Measurements from ENCODE around the gene RPL37A.

DNA sequence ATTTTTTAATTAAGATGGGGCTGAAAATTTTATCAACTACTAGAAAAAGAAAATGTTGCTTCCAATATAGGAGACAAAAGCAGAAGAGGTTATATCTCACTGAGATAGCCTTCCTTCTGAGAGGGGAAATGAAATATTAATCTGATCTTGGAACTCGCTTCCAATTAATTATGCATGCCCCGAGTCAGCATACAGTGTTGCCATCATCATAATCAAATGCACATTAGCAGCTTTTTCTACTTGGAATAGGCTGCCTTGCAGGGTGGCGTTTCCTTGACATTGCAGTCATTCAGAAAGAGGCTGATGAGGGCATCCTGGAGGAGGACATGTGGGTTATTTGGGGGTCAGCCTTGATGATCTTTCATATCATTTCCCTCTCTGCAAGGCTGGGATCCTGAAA is 18.4 kb upstream of the RPL37A start:
- TF ChIP-seq, protein P1, sequence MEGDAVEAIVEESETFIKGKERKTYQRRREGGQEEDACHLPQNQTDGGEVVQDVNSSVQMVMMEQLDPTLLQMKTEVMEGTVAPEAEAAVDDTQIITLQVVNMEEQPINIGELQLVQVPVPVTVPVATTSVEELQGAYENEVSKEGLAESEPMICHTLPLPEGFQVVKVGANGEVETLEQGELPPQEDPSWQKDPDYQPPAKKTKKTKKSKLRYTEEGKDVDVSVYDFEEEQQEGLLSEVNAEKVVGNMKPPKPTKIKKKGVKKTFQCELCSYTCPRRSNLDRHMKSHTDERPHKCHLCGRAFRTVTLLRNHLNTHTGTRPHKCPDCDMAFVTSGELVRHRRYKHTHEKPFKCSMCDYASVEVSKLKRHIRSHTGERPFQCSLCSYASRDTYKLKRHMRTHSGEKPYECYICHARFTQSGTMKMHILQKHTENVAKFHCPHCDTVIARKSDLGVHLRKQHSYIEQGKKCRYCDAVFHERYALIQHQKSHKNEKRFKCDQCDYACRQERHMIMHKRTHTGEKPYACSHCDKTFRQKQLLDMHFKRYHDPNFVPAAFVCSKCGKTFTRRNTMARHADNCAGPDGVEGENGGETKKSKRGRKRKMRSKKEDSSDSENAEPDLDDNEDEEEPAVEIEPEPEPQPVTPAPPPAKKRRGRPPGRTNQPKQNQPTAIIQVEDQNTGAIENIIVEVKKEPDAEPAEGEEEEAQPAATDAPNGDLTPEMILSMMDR (IDR thresholded peaks at IDR 0.05 in 8 of 11, conservative IDR thresholded peaks at IDR 0.05 in 3 of 11): no peak
- TF ChIP-seq POLR2AphosphoS5 (IDR thresholded peaks at IDR 0.05): no peak

Measured in spleen (tissue), 7 donors.